GM20000 (cell line): ENCODE results near the gene ATP10B.

ENCODE experiments used
- DNase-seq: peaks from one replicate; pipeline ENCODE4 v3.0.0; 2012; ENCODE audit warnings: low spot score
- TF ChIP-seq, protein P1 (sequence below): IDR thresholded peaks from 2 replicates; pipeline ENCODE4 v1.5.1; 2012; ENCODE audit warnings: mild to moderate bottlenecking, control low read depth; ENCODE audit errors: extremely low read depth, missing control alignments

The ATP10B gene

DNA sequence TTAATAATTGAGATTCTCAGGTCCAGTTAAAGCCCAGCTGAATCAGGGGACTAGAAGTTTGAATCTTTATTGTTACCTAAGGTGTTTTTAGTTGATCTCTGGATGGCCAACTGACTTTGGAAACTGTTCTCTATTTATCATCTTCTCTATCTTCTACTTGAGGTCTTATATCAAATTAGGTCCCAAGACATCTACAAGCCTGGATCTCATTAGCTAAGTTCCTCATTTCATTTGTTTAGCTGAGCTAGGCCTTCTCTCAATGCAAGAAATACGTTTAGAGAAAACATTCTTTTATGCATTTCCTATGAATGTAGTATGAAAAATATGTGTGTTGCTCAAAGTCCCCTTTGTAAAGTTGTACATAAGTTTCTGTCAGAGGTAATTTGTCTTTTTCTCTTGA lies 233.7 kb downstream of the ATP10B start:
- DNase-seq: no peak
- TF ChIP-seq, protein P1, sequence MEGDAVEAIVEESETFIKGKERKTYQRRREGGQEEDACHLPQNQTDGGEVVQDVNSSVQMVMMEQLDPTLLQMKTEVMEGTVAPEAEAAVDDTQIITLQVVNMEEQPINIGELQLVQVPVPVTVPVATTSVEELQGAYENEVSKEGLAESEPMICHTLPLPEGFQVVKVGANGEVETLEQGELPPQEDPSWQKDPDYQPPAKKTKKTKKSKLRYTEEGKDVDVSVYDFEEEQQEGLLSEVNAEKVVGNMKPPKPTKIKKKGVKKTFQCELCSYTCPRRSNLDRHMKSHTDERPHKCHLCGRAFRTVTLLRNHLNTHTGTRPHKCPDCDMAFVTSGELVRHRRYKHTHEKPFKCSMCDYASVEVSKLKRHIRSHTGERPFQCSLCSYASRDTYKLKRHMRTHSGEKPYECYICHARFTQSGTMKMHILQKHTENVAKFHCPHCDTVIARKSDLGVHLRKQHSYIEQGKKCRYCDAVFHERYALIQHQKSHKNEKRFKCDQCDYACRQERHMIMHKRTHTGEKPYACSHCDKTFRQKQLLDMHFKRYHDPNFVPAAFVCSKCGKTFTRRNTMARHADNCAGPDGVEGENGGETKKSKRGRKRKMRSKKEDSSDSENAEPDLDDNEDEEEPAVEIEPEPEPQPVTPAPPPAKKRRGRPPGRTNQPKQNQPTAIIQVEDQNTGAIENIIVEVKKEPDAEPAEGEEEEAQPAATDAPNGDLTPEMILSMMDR: no peak

DNA sequence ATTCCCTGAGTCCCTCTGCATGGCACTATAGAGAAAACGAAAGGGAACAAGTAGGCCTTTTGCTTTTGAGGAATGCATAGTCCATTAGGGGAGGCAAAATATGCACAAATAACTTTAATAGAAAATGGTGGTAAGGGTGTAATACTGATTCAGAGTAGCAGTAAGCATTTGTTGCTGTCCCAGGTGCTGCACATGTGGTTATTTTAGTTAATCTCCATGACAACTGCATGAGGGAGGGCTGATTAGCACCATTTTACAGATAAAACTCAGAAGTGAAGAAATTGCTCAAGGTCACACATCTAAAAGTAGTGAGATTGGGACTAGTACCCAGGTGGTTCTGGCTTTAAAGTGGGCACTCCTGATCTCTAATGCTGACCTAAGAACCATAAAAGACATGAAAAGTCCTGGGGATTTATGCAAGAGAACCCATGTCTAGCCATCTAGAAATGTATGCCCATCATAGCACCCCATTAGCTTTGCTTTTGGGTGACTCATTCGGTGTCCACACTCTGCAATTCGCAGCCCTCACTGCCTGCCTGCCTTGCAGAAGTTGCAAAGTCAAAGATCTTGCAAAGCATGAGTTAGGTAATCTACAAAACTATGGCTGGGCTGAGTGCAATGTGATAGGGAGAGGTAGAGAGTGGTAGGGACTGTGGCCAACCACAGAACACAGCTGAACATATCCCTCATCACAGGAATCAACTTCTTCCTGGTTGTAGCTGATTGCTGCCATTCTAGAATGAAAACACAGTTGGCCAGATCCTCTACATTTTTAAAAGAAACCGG lies 235.1 kb downstream of the ATP10B start:
- TF ChIP-seq, protein P1: no peak

DNA sequence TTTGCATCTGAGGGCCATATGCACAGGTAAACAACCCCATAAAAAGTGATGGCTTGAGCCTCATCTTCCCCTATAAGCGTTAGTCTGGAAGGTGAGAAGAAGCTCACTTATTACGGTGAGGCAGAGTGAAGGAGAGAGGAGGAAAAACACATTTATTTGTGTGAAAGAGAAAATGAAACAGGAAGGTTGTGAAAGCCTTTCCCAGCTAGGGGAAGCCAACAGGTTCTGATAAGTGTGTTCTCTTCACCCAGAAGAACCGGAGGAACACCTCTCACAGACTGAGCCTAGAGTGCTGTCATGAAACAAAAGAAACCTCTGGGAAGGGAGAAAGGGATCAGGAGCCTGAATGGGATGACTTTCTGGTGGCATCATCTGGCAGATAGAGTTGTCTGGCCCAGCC lies 237.9 kb downstream of the ATP10B start:
- TF ChIP-seq, protein P1: no peak
- DNase-seq: no peak

More for the DNA sequence above, 235.1 kb downstream of the ATP10B start:
- no peak for DNase-seq

DNA sequence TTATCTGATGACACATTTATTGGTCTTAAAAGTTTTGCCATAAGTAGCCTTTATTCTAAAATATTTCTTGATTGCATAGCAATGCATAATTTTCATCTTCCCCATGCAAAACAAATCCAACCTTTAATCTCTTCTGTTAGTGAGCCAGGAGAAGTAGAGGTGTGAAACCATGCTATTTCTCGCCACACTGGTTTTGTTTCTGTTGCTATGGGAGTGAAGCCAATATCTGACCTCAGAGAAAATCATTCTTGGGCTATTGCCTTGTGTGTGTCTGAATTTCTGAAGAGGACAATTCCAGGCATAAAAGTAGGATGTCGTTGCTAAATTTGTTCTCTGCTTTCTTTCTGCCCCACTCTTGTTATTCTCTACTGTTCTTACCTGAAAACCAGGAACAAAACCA lies 246.7 kb downstream of the ATP10B start:
- TF ChIP-seq, protein P1: no peak
- DNase-seq: no peak

DNA sequence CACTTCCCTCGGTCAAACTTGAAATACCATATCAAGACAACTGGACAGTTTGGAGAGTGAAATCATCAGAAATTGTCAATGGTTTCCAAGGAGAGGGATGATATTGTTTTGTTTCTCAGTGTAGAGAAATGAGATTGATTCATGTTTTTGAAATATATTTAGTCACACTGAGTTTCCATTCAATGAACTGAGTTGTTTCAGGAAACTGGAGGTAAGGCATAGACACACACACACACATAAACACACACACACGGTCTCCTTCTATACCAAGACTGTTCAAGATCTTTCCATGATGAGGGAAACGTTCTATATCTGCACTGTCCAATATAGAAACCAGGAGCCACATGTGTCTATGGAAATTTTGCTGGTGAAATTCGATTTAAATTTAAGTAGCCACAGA lies 247.5 kb downstream of the ATP10B start:
- TF ChIP-seq, protein P1: no peak
- no peak for DNase-seq

DNA sequence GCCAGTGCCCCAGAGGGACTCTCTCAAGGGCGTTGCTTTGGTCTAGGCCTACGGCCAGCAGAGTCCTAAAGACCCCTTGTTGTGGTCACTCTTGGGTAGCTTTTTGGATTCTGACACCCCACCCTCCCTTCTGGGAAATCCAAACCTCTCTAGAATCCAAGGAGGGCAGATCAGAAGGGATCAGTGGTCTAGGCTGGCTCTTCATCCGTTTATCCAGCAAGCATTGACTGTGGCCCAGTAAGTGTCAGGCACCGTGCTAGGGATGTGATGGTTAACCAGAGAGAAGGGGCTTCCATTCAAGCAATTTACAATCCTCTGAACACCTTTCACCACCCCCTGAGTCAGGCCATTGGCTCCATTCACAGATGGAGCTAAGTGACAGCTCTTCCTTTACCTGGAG lies 249.3 kb downstream of the ATP10B start:
- no peak for DNase-seq
- TF ChIP-seq, protein P1: no peak

DNA sequence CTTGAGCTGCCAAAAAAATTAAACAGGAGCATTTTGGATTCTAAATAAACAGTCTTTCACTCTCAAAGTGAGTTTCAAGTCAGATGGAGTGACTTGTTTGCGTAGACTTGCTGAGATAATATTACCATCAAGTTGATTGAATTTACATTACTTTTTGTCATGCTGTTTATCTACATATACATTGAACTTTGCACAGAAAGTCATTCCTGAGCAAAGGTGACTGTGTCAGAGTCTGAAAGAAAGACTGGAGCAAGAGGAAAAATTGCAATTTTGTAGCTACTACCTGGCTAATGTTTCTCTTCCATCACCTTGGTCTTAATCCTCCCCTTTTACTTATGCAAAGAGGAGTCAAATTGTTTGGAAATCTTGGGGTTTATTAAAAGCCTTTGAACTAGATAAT lies 251.0 kb downstream of the ATP10B start:
- TF ChIP-seq, protein P1: no peak
- no peak for DNase-seq
